ENCODE results near the gene CDK16.
A peak's percentile ranks its signal among the peaks of the same experiment; 100 is the strongest.

The CDK16 gene

DNA sequence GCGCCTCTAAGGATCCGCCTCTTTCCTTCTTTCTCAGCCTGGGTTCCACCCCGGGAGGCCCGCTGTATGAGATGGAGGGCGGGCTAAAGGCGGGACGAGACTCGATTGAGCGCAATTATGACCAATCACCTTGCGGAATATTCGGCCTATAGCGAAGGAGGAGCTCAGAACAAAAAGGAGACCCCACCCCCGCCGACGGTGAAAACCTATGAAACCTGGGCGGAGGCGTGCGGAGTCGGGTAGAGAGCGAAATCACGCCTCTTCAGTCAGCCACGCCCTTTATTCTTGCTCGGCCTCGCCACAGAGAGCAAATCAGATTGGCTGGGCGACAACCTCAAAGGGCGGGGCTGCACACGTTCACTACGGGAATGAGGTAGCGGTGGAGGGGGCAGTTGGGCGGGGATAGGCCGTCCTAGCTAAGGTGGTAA lies 615 bp upstream of the CDK16 start:
- Histone ChIP-seq H3K4me1 (ENCODE audit: control insufficient read depth, insufficient read depth, low read length) (peaks cover 4% of the 10 kb centered on the region; the same call in 1 of the 2 replicates), H3K27me3 (ENCODE audit: control insufficient read depth, insufficient read depth, low read length) (no peaks in the 10 kb centered on the region), H3K27ac (ENCODE audit: low read length) (no peak overlapping the region), H3K4me3 (ENCODE audit: low read length) (peak overlapping the region; percentile 93; the same call in 1 of the 2 replicates), H3K36me3 (ENCODE audit: control insufficient read depth, insufficient read depth, low read length) (peaks cover 21% of the 10 kb centered on the region), H3K9me3 (ENCODE audit: control insufficient read depth, insufficient read depth, low read length) (no peaks in the 10 kb centered on the region)
- DNase-seq (ENCODE audit: low read depth, low spot score): peak; percentile 77
- no CpG with 5 or more reads among the region's 31 CpGs for WGBS (ENCODE audit: insufficient coverage, insufficient read length)

- H3K4me3 ChIP-seq (ENCODE audit: low read length): peak overlapping the region; percentile 93; the same call in 1 of the 2 replicates
- H3K4me1 ChIP-seq (ENCODE audit: control insufficient read depth, insufficient read depth, low read length): peaks cover 4% of the 10 kb centered on the region; the same call in 1 of the 2 replicates
- no peak overlapping the region for H3K27ac ChIP-seq (ENCODE audit: low read length)
- DNase-seq (ENCODE audit: low read depth, low spot score): no peak
- no CpG with 5 or more reads among the region's 60 CpGs for WGBS (ENCODE audit: insufficient coverage, insufficient read length)
- H3K36me3 ChIP-seq (ENCODE audit: control insufficient read depth, insufficient read depth, low read length): peaks cover 27% of the 10 kb centered on the region
- no peaks in the 10 kb centered on the region for H3K9me3 ChIP-seq (ENCODE audit: control insufficient read depth, insufficient read depth, low read length)
- no peaks in the 10 kb centered on the region for H3K27me3 ChIP-seq (ENCODE audit: control insufficient read depth, insufficient read depth, low read length)
Measured at GRCh38 chrX:47218920-47219815, 687 bp downstream of the CDK16 start.

DNA sequence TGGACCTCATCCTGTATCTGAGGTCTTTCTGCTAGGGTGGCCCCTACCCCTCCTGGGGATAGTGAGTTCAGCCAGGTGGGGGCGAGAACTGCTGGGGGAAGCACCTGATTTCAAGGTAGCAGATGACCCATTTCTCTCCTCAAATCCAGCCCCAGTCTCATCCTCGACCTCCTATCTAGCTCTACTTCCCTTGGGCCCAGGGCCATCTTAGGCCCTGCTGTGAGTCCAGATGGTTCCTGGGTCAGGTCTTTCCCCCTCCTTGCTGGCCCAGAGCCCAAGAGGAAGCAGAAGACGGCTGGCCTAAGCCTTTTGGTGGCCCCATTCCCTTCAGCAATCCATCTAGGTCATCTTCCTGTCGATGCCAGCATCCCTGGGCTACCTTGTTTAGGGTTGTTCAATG lies 3.3 kb downstream of the CDK16 start:
- WGBS (ENCODE audit: insufficient coverage, insufficient read length): no CpG with 5 or more reads among the region's 4 CpGs
- peaks cover 31% of the 10 kb centered on the region for H3K36me3 ChIP-seq (ENCODE audit: control insufficient read depth, insufficient read depth, low read length)
- DNase-seq (ENCODE audit: low read depth, low spot score): no peak

GRCh38 chrX:47222751-47223350 lies 4.4 kb downstream of the CDK16 start:
- no peak overlapping the region for H3K27ac ChIP-seq (ENCODE audit: low read length)
- H3K4me1 ChIP-seq (ENCODE audit: control insufficient read depth, insufficient read depth, low read length): peaks cover 4% of the 10 kb centered on the region; the same call in 1 of the 2 replicates
- no CpG with 5 or more reads among the region's 10 CpGs for WGBS (ENCODE audit: insufficient coverage, insufficient read length)
- H3K27me3 ChIP-seq (ENCODE audit: control insufficient read depth, insufficient read depth, low read length): no peaks in the 10 kb centered on the region
- H3K9me3 ChIP-seq (ENCODE audit: control insufficient read depth, insufficient read depth, low read length): no peaks in the 10 kb centered on the region
- no peak for DNase-seq (ENCODE audit: low read depth, low spot score)
- peaks cover 37% of the 10 kb centered on the region for H3K36me3 ChIP-seq (ENCODE audit: control insufficient read depth, insufficient read depth, low read length)
- no peak overlapping the region for H3K4me3 ChIP-seq (ENCODE audit: low read length)

More for the DNA sequence above, 3.3 kb downstream of the CDK16 start:
- Histone ChIP-seq H3K27me3 (ENCODE audit: control insufficient read depth, insufficient read depth, low read length) (no peaks in the 10 kb centered on the region), H3K9me3 (ENCODE audit: control insufficient read depth, insufficient read depth, low read length) (no peaks in the 10 kb centered on the region), H3K4me1 (ENCODE audit: control insufficient read depth, insufficient read depth, low read length) (peaks cover 4% of the 10 kb centered on the region; the same call in 1 of the 2 replicates), H3K27ac (ENCODE audit: low read length) (no peak overlapping the region), H3K4me3 (ENCODE audit: low read length) (no peak overlapping the region)

DNA sequence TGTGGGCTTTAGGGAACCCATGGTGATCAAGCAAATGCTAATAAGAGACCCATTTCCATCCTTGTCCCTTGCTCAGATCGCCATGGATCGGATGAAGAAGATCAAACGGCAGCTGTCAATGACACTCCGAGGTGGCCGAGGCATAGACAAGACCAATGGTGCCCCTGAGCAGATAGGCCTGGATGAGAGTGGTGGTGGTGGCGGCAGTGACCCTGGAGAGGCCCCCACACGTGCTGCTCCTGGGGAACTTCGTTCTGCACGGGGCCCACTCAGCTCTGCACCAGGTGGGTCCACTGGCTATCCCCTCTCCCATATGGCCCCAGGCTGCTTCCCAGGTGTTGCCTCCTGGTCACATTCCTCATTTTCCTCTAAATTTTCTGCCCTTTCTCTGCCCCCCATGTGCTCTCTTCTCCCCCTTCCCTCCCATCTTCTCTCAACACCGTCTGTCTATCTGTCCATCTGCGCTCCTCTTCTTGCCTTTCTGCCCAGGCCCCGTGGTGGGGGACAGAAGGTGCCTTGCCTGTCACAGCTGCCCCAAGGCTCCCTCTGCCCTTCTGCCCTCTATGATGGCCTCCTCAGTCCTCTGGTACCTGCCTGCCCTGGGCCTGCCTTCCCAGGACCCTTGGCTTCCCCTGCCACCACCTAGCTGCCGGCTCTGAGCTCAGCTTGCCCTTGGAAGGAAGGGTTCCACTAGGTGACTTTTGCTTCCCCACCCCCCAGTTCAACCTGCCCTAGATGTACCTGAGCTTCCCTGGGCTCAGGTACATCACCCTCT lies 5.2 kb downstream of the CDK16 start:
- Histone ChIP-seq H3K27me3 (ENCODE audit: control insufficient read depth, insufficient read depth, low read length) (no peaks in the 10 kb centered on the region), H3K4me1 (ENCODE audit: control insufficient read depth, insufficient read depth, low read length) (peaks cover 4% of the 10 kb centered on the region; the same call in 1 of the 2 replicates), H3K4me3 (ENCODE audit: low read length) (no peak overlapping the region), H3K9me3 (ENCODE audit: control insufficient read depth, insufficient read depth, low read length) (no peaks in the 10 kb centered on the region), H3K27ac (ENCODE audit: low read length) (no peak overlapping the region), H3K36me3 (ENCODE audit: control insufficient read depth, insufficient read depth, low read length) (peaks cover 41% of the 10 kb centered on the region)
- no CpG with 5 or more reads among the region's 13 CpGs for WGBS (ENCODE audit: insufficient coverage, insufficient read length)
- no peak for DNase-seq (ENCODE audit: low read depth, low spot score)

GRCh38 chrX:47224266-47224895 lies 5.9 kb downstream of the CDK16 start:
- WGBS (ENCODE audit: insufficient coverage, insufficient read length): no CpG with 5 or more reads among the region's 17 CpGs
- Histone ChIP-seq H3K9me3 (ENCODE audit: control insufficient read depth, insufficient read depth, low read length) (no peaks in the 10 kb centered on the region), H3K4me3 (ENCODE audit: low read length) (no peak overlapping the region), H3K36me3 (ENCODE audit: control insufficient read depth, insufficient read depth, low read length) (peaks cover 44% of the 10 kb centered on the region), H3K27ac (ENCODE audit: low read length) (no peak overlapping the region), H3K27me3 (ENCODE audit: control insufficient read depth, insufficient read depth, low read length) (no peaks in the 10 kb centered on the region), H3K4me1 (ENCODE audit: control insufficient read depth, insufficient read depth, low read length) (peaks cover 4% of the 10 kb centered on the region; the same call in 1 of the 2 replicates)
- DNase-seq (ENCODE audit: low read depth, low spot score): no peak

- no peaks in the 10 kb centered on the region for H3K27me3 ChIP-seq (ENCODE audit: control insufficient read depth, insufficient read depth, low read length)
- no CpG with 5 or more reads among the region's 4 CpGs for WGBS (ENCODE audit: insufficient coverage, insufficient read length)
- H3K9me3 ChIP-seq (ENCODE audit: control insufficient read depth, insufficient read depth, low read length): no peaks in the 10 kb centered on the region
- H3K27ac ChIP-seq (ENCODE audit: low read length): no peak overlapping the region
- DNase-seq (ENCODE audit: low read depth, low spot score): no peak
- H3K4me3 ChIP-seq (ENCODE audit: low read length): no peak overlapping the region
- peaks cover 44% of the 10 kb centered on the region for H3K36me3 ChIP-seq (ENCODE audit: control insufficient read depth, insufficient read depth, low read length)
- no peaks in the 10 kb centered on the region; the same call in 1 of the 2 replicates for H3K4me1 ChIP-seq (ENCODE audit: control insufficient read depth, insufficient read depth, low read length)
Measured at GRCh38 chrX:47224896-47225290, 6.4 kb downstream of the CDK16 start.

- DNase-seq (ENCODE audit: low read depth, low spot score): no peak
- H3K27ac ChIP-seq (ENCODE audit: low read length): no peak overlapping the region
- H3K9me3 ChIP-seq (ENCODE audit: control insufficient read depth, insufficient read depth, low read length): no peaks in the 10 kb centered on the region
- WGBS (ENCODE audit: insufficient coverage, insufficient read length): no CpG with 5 or more reads among the region's 6 CpGs
- H3K4me1 ChIP-seq (ENCODE audit: control insufficient read depth, insufficient read depth, low read length): no peaks in the 10 kb centered on the region
- H3K36me3 ChIP-seq (ENCODE audit: control insufficient read depth, insufficient read depth, low read length): peaks cover 44% of the 10 kb centered on the region
- no peaks in the 10 kb centered on the region for H3K27me3 ChIP-seq (ENCODE audit: control insufficient read depth, insufficient read depth, low read length)
- H3K4me3 ChIP-seq (ENCODE audit: low read length): no peak overlapping the region
Measured at GRCh38 chrX:47226071-47226470, 7.6 kb downstream of the CDK16 start.

- WGBS (ENCODE audit: insufficient coverage, insufficient read length): no CpG with 5 or more reads among the region's 19 CpGs
- H3K9me3 ChIP-seq (ENCODE audit: control insufficient read depth, insufficient read depth, low read length): no peaks in the 10 kb centered on the region
- no peaks in the 10 kb centered on the region for H3K27me3 ChIP-seq (ENCODE audit: control insufficient read depth, insufficient read depth, low read length)
- H3K4me1 ChIP-seq (ENCODE audit: control insufficient read depth, insufficient read depth, low read length): no peaks in the 10 kb centered on the region
- H3K4me3 ChIP-seq (ENCODE audit: low read length): no peak overlapping the region
- DNase-seq (ENCODE audit: low read depth, low spot score): no peak
- H3K27ac ChIP-seq (ENCODE audit: low read length): no peak overlapping the region
- H3K36me3 ChIP-seq (ENCODE audit: control insufficient read depth, insufficient read depth, low read length): peaks cover 44% of the 10 kb centered on the region
Measured at GRCh38 chrX:47226531-47227333, 8.3 kb downstream of the CDK16 start.

Data from iPS DF 6.9 (cell line).